GM13976 (cell line): Measurements from ENCODE around the gene RASAL2.
"Not testable (repeated sequence)": the region's sequence is repeated elsewhere in the genome, so short reads cannot be mapped to it uniquely, and the experiment has no call there.

Experiments used
- DNase-seq: peaks from one replicate; pipeline ENCODE4 v3.0.0; 2012; ENCODE audit warnings: low spot score
- CTCF ChIP-seq: IDR thresholded peaks from 2 replicates; pipeline ENCODE4 v1.5.1; 2012; ENCODE audit warnings: borderline replicate concordance, mild to moderate bottlenecking; ENCODE audit not compliant: insufficient read depth; ENCODE audit errors: extremely low read depth, missing control alignments, control extremely low read depth
- in situ Hi-C: fragments of 300-500 bp; cut with MboI; formaldehyde crosslinking; loops from one replicate; pipeline ENCODE4 v1.12.0; 2022; ENCODE audit warnings: low sequenced_read_pairs, mixed read lengths, inconsistent platforms; ENCODE audit not compliant: unreplicated experiment

RASAL2 gene

GRCh38 chr1:178342745-178343144 is 248.8 kb downstream of the RASAL2 start:
- TF ChIP-seq CTCF: no peak
- no peak for DNase-seq
- in situ Hi-C loops: no loop called here

- no peak for TF ChIP-seq CTCF
- peak; percentile 11 for DNase-seq
- in situ Hi-C loops: no loop called here
Observed at GRCh38 chr1:178344513-178345091, 250.7 kb downstream of the RASAL2 start.

GRCh38 chr1:178345238-178345637 is 251.3 kb downstream of the RASAL2 start:
- no peak for TF ChIP-seq CTCF
- in situ Hi-C loops: no loop called here
- DNase-seq: no peak

GRCh38 chr1:178345807-178346206 is 251.9 kb downstream of the RASAL2 start:
- DNase-seq: no peak
- no peak for TF ChIP-seq CTCF
- in situ Hi-C loops: no loop called here

- no peak for TF ChIP-seq CTCF
- in situ Hi-C loops: no loop called here
- DNase-seq: no peak
Observed at GRCh38 chr1:178349801-178350200, 255.9 kb downstream of the RASAL2 start.

GRCh38 chr1:178351911-178352310 is 258.0 kb downstream of the RASAL2 start:
- in situ Hi-C loops, DNase-seq: not testable (repeated sequence)

GRCh38 chr1:178352790-178353416 is 259.0 kb downstream of the RASAL2 start:
- no peak for TF ChIP-seq CTCF

More at GRCh38 chr1:178352790-178353416, 259.0 kb downstream of the RASAL2 start:
- no peak for DNase-seq
- in situ Hi-C loops: no loop called here
